Ishikawa (cell line): ENCODE results near the gene ZNF768.

Source experiments
- CEBPB ChIP-seq: IDR thresholded peaks from 2 replicates; pipeline ENCODE4 v1.6.1; 2012
- CREB1 ChIP-seq: IDR thresholded peaks from 2 replicates; pipeline ENCODE4 v1.6.1; 2012; ENCODE audit warnings: low read depth
- EGR1 ChIP-seq: IDR thresholded peaks from 2 replicates; pipeline ENCODE4 v1.6.1; 2012
- FOXM1 ChIP-seq: IDR thresholded peaks from 2 replicates; pipeline ENCODE4 v1.6.1; 2012; ENCODE audit warnings: low read depth, borderline replicate concordance
- TAF1 ChIP-seq: IDR thresholded peaks from 2 replicates; pipeline ENCODE4 v1.6.1; 2012; ENCODE audit warnings: low read depth, mild to moderate bottlenecking
- TCF12 ChIP-seq: IDR thresholded peaks from 2 replicates; pipeline ENCODE4 v1.6.1; 2012; ENCODE audit warnings: low read depth
- YY1 ChIP-seq: IDR thresholded peaks from 2 replicates; pipeline ENCODE4 v1.6.1; 2012; ENCODE audit warnings: low read depth
- TF ChIP-seq, protein P1 (sequence below): IDR thresholded peaks from 2 replicates; pipeline ENCODE4 v1.6.1; 2012; ENCODE audit warnings: low read depth, mild to moderate bottlenecking
- TF ChIP-seq, protein P2 (sequence below): IDR thresholded peaks from 2 replicates; pipeline ENCODE4 v1.6.1; 2012
- TF ChIP-seq, protein P3 (sequence below): IDR thresholded peaks from 2 replicates; pipeline ENCODE4 v1.6.1; 2012

DNA sequence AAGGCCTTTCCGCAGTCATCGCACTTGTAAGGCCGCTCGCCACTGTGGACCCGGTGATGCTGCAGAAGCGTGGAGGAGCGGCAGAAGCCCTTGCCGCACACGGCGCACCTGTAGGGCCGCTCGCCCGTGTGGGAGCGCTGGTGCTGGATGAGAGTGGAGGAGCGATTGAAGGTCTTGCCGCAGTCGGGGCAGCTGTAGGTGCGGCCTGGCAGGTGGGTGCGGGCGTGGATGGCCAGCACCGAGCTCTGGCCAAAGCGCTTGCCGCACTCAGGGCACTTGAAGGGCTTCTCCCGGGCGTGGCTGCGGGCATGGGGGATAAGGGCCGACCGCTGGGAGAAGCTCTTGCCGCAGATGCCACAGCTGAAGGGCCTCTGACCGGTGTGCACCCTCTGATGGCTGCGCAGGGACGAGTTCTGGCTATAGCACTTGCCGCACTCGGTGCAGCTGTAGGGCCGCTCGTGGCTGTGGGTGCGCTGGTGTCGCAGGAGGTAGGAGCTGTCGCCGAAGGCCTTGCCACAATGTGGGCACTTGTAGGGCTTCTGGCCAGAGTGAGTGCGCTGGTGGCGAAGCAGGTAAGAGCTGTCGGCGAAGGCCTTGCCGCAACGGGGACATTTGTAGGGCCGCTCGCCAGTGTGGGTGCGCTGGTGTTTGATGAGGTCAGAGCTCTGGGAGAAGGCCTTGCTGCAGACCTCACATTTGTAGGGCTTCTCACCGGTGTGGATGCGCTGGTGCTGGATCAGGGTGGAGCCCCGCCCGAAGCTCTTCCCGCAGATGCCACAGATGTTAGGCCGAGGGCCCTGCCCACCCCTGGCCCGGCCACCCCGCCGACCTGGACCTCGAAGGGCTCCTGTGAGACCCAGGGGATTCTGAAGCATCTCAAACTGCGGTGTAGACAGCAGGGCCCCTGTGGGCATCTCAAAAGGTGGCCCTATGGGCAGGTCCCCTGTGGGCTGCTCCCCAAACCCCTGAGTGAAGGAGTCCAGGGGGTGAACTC, 1.5 kb downstream of the ZNF768 start:
- no peak for TF ChIP-seq CEBPB
- no peak for TF ChIP-seq FOXM1
- TF ChIP-seq CREB1 = no peak
- no peak for TF ChIP-seq YY1
- TF ChIP-seq, protein P1, sequence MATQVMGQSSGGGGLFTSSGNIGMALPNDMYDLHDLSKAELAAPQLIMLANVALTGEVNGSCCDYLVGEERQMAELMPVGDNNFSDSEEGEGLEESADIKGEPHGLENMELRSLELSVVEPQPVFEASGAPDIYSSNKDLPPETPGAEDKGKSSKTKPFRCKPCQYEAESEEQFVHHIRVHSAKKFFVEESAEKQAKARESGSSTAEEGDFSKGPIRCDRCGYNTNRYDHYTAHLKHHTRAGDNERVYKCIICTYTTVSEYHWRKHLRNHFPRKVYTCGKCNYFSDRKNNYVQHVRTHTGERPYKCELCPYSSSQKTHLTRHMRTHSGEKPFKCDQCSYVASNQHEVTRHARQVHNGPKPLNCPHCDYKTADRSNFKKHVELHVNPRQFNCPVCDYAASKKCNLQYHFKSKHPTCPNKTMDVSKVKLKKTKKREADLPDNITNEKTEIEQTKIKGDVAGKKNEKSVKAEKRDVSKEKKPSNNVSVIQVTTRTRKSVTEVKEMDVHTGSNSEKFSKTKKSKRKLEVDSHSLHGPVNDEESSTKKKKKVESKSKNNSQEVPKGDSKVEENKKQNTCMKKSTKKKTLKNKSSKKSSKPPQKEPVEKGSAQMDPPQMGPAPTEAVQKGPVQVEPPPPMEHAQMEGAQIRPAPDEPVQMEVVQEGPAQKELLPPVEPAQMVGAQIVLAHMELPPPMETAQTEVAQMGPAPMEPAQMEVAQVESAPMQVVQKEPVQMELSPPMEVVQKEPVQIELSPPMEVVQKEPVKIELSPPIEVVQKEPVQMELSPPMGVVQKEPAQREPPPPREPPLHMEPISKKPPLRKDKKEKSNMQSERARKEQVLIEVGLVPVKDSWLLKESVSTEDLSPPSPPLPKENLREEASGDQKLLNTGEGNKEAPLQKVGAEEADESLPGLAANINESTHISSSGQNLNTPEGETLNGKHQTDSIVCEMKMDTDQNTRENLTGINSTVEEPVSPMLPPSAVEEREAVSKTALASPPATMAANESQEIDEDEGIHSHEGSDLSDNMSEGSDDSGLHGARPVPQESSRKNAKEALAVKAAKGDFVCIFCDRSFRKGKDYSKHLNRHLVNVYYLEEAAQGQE = no peak
- TF ChIP-seq TCF12 = no peak
- TF ChIP-seq, protein P2, sequence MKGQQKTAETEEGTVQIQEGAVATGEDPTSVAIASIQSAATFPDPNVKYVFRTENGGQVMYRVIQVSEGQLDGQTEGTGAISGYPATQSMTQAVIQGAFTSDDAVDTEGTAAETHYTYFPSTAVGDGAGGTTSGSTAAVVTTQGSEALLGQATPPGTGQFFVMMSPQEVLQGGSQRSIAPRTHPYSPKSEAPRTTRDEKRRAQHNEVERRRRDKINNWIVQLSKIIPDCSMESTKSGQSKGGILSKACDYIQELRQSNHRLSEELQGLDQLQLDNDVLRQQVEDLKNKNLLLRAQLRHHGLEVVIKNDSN = no peak
- TF ChIP-seq, protein P3, sequence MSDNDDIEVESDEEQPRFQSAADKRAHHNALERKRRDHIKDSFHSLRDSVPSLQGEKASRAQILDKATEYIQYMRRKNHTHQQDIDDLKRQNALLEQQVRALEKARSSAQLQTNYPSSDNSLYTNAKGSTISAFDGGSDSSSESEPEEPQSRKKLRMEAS = no peak
- TF ChIP-seq EGR1 = no peak
- no peak for TF ChIP-seq TAF1
